GM18909 (cell line): Measurements from ENCODE around the gene LIMS1.
"Not testable (repeated sequence)": the region's sequence is repeated elsewhere in the genome, so short reads cannot be mapped to it uniquely, and the experiment has no call there.

ENCODE experiments used
- ATAC-seq: cut with Tn5 transposase; IDR thresholded peaks from one replicate; pipeline ENCODE4 v1.9.1; 2021; ENCODE audit warnings: mild to moderate bottlenecking; ENCODE audit not compliant: unreplicated experiment, poor library complexity

The LIMS1 gene

GRCh38 chr2:108701208-108701607 is 166.9 kb downstream of the LIMS1 start:
- no peak for ATAC-seq

DNA sequence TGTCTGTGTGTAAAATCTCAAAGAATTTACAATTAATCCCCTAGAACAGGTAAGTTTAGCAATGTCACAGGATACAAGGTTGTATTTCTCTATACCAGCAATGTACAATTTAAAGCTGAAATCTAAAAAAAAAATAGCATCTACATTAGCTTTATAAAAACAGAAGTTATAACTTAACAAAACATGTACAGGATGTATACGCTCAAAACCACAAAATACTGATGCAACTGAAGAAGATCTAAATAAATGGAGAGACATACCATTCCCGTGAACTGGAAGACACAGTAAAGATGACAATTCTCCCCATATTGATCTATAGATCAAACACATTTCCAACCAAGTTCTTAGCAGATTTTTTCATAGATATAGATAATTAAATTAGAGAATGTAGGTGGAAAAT is 167.5 kb downstream of the LIMS1 start:
- ATAC-seq, result no peak

GRCh38 chr2:108704871-108705270 is 170.6 kb downstream of the LIMS1 start:
- no peak for ATAC-seq

GRCh38 chr2:108707300-108707699 is 173.0 kb downstream of the LIMS1 start:
- ATAC-seq, result no peak

- ATAC-seq, result not testable (repeated sequence)
These were observed 182.7 kb downstream of the LIMS1 start for GRCh38 chr2:108716971-108717370.

- ATAC-seq, result peak; percentile 99
These were observed 185.1 kb downstream of the LIMS1 start, which contains the start of gene RANBP2 for GRCh38 chr2:108719149-108720044. RANBP2 (plus strand) TSS chr2:108719482; CDS start chr2:108719607, 125 bp downstream.

GRCh38 chr2:108726048-108726447 is 191.8 kb downstream of the LIMS1 start:
- ATAC-seq, result not testable (repeated sequence)

DNA sequence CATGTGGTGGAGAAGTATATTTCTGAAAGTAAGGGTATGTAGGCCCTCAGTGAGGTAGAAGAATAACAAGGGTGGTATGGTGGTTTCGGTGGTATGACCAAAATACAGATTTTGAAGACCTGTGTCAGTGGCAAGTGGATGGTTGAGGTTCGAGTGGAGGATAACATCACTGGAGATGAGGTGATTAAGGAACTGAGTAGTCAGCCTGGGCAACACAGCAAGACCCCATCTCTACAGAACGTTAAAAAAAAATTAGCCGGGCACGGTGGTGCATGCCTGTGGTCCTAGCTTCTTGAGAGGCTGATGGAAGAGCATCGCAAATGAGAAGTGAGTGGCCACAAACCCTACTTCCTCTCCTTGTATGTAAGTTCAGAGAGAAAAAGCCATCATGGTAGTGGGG is 200.4 kb downstream of the LIMS1 start:
- not testable (repeated sequence) for ATAC-seq
